Breast epithelium (tissue), 4 donors: ENCODE data around the gene ADH4. TPM values are rescaled to one million over a fixed set of nuclear protein-coding genes. Genes with fewer than 3 reads are reported as not detected.
"Not testable (repeated sequence)": the region's sequence is repeated elsewhere in the genome, so short reads cannot be mapped to it uniquely, and the experiment has no call there.

Experiments
- DNase-seq, 2 donors: peaks; one replicate each; pipeline ENCODE4 v3.0.0-alpha.2; 2019; ENCODE audit warnings: low spot score in 2 of 2
- H3K27ac ChIP-seq, 2 donors: fragments of 200-600 bp; sonication (generic) in 1 of 2; one replicate each; pipeline ENCODE4 v1.5.1; 2016 to 2019; ENCODE audit warnings: mild to moderate bottlenecking in 1 of 2
- H3K27me3 ChIP-seq, 2 donors: fragments of 200-600 bp; sonication (generic) in 1 of 2; one replicate each; pipeline versions ENCODE4 v1.5.1 to v1.6.0; 2017 to 2019; ENCODE audit warnings: control low read depth in 1 of 2, mild to moderate bottlenecking in 1 of 2
- H3K36me3 ChIP-seq: fragments of 200-600 bp; one replicate; pipeline ENCODE4 v1.5.1; 2019
- H3K4me1 ChIP-seq, 2 donors: fragments of 200-600 bp; sonication (generic); one replicate each; pipeline ENCODE4 v1.5.1; 2016 to 2019; ENCODE audit warnings: control low read depth in 1 of 2
- H3K4me3 ChIP-seq, 3 donors: fragments of 200-600 bp; sonication (generic); 1 replicate in 2 of 3; 2 replicates in 1 of 3; pipeline ENCODE4 v1.5.1; 2016 to 2019; ENCODE audit warnings: mild to moderate bottlenecking in 3 of 3, moderate library complexity in 2 of 3
- H3K9me3 ChIP-seq, 2 donors: fragments of 200-600 bp; sonication (generic) in 1 of 2; one replicate each; pipeline ENCODE4 v1.5.1; 2016 to 2019; ENCODE audit warnings: control low read depth in 1 of 2
- POLR2A ChIP-seq: fragments of 450-650 bp; IDR thresholded peaks from one replicate; pipeline ENCODE4 v1.6.1; 2016; ENCODE audit warnings: antibody characterized with exemption, mild to moderate bottlenecking, moderate library complexity
- POLR2AphosphoS5 ChIP-seq, 3 donors: sonication (generic); formaldehyde crosslinking; IDR thresholded peaks; one replicate each; pipeline ENCODE4 v1.6.1; 2017; ENCODE audit warnings: antibody characterized with exemption in 3 of 3
- intact Hi-C: fragments of 100-400 bp; cut with DNase I; formaldehyde crosslinking; loops from one replicate; pipeline ENCODE4 v1.15.1; 2023; ENCODE audit warnings: low total_unique reads
- total RNA-seq, 3 donors: library from RNA; depleted of rRNA; stranded (reverse); fragments of >200 nt; gene quantifications; one replicate each; pipeline ENCODE4 v1.1.0, GENCODE V29; 2016
- TF ChIP-seq, protein P1 (sequence below), 3 donors: fragments of 450-650 bp; IDR thresholded peaks; one replicate each; pipeline ENCODE4 v1.5.1; 2016 to 2017; ENCODE audit warnings: antibody characterized with exemption in 3 of 3, mild to moderate bottlenecking in 3 of 3, moderate library complexity in 3 of 3

ADH4 gene
- total RNA-seq, 3 donors from 2014 or later = 0.48 to 27.5 (median 7.9) TPM

DNA sequence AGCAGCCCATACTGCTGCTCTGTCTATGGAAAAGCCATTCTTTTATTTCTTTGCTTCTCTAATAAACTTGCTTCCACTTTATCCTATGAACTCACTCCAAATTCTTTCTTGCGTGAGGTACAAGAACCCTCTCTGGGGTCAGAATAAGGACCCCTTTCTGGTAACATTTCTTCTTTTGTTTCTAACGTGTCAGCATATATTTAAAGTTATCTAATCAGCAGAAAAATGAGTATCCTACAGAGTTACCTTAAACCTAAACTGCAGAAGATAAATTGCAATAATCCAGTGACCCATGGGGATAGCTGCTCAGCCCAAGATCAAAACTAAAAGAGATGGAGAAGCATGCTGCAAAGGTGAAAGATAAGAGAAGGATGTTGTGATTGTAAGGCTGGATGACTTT, 59.5 kb downstream of the ADH4 start:
- Histone ChIP-seq H3K9me3 (no peaks in the 10 kb centered on the region), H3K4me1 (no peaks in the 10 kb centered on the region), H3K4me3 (peak overlapping the region in 1 of 3 donors; percentile 51), H3K27me3 (no peaks in the 10 kb centered on the region), H3K27ac (no peak overlapping the region), H3K36me3 (no peaks in the 10 kb centered on the region)
- TF ChIP-seq POLR2A (no peak), POLR2AphosphoS5 (IDR thresholded peaks at IDR 0.05) (no peak)
- TF ChIP-seq, protein P1, sequence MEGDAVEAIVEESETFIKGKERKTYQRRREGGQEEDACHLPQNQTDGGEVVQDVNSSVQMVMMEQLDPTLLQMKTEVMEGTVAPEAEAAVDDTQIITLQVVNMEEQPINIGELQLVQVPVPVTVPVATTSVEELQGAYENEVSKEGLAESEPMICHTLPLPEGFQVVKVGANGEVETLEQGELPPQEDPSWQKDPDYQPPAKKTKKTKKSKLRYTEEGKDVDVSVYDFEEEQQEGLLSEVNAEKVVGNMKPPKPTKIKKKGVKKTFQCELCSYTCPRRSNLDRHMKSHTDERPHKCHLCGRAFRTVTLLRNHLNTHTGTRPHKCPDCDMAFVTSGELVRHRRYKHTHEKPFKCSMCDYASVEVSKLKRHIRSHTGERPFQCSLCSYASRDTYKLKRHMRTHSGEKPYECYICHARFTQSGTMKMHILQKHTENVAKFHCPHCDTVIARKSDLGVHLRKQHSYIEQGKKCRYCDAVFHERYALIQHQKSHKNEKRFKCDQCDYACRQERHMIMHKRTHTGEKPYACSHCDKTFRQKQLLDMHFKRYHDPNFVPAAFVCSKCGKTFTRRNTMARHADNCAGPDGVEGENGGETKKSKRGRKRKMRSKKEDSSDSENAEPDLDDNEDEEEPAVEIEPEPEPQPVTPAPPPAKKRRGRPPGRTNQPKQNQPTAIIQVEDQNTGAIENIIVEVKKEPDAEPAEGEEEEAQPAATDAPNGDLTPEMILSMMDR (IDR thresholded peaks at IDR 0.05) = no peak
- intact Hi-C loops = no loop called here
- no peak for DNase-seq

DNA sequence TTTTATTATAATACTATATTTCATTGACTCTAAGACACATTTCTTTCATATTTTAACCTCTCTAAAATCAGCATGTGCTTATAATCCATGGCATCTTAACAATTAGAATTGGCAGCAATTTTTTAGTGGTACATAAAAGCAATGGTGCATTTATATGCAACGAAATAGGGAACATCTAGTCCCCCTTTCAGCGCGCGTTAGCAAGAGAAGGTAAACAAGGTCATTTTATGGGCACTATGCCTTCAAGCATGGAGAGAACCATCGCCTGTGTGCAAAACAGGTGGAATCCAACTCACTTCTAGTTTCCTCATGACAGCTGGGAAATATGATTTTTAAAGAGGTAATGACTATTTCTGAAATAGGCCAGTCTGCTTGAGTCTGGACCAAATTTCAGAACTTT, 61.9 kb downstream of the ADH4 start:
- Histone ChIP-seq H3K27ac (no peak overlapping the region), H3K27me3 (no peaks in the 10 kb centered on the region), H3K36me3 (no peaks in the 10 kb centered on the region), H3K4me1 (no peaks in the 10 kb centered on the region), H3K4me3 (no peak overlapping the region), H3K9me3 (no peaks in the 10 kb centered on the region)
- intact Hi-C loops = no loop called here
- DNase-seq = no peak
- TF ChIP-seq POLR2AphosphoS5 (IDR thresholded peaks at IDR 0.05) = no peak
- TF ChIP-seq POLR2A = no peak
- TF ChIP-seq, protein P1 (IDR thresholded peaks at IDR 0.05) = no peak

DNA sequence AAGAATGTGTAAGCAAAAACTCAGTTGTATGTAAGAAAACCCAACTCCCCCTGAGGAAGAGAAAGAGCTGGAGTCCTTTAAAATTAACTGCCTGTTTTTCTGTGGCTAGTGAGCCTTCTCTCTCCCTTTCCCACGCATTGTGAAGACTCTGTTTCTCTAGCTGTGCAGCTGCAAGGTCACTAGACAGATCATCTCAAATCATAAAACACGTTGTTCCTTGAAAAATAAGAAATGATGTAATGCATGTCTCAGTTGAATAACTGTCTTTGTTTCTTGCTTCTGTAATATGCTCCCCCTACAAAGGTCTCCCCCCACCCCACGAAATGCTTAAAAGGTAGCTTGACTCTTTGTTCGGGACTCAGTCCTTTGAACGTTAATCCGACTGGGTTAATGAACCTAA, 63.2 kb downstream of the ADH4 start:
- H3K36me3 ChIP-seq, H3K27ac ChIP-seq, H3K4me1 ChIP-seq, intact Hi-C loops, H3K4me3 ChIP-seq, H3K9me3 ChIP-seq, DNase-seq, H3K27me3 ChIP-seq: not testable (repeated sequence)

DNA sequence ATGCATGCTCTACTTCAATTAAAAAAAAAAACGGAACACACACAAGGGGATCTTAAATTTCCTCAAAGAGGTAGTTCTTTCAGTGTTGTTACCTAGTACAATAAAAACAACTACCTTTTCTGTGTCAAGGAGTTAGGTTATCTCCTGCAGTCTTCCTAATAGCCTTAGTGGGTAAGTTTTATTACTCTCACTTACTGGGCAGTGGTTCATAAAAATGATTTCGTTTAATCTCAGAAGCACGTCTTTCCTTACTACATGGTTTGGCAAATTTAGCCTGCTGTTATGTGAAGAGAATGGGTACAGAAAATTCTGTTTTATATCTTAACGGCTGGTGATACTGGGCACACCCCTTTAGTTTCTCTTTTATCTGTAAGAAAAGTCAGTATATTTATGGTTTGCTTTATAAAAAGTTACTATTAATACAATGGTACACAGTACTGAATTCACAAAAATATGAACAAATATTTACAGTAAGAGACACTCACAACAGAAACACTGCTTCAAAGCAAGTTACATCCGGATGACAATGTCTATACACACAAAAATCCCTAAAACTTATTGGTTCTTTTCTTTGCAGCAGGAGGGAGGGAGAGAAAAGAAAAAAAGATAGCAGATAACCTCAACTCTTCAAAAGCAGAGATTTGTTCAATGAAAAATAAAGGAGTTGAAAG, 64.3 kb downstream of the ADH4 start:
- TF ChIP-seq, protein P1 (IDR thresholded peaks at IDR 0.05) = no peak
- no peak for TF ChIP-seq POLR2A
- Histone ChIP-seq H3K36me3 (no peaks in the 10 kb centered on the region), H3K4me1 (no peaks in the 10 kb centered on the region), H3K9me3 (no peaks in the 10 kb centered on the region), H3K4me3 (no peak overlapping the region), H3K27me3 (no peaks in the 10 kb centered on the region), H3K27ac (no peak overlapping the region)
- intact Hi-C loops = no loop called here
- no peak for DNase-seq

DNA sequence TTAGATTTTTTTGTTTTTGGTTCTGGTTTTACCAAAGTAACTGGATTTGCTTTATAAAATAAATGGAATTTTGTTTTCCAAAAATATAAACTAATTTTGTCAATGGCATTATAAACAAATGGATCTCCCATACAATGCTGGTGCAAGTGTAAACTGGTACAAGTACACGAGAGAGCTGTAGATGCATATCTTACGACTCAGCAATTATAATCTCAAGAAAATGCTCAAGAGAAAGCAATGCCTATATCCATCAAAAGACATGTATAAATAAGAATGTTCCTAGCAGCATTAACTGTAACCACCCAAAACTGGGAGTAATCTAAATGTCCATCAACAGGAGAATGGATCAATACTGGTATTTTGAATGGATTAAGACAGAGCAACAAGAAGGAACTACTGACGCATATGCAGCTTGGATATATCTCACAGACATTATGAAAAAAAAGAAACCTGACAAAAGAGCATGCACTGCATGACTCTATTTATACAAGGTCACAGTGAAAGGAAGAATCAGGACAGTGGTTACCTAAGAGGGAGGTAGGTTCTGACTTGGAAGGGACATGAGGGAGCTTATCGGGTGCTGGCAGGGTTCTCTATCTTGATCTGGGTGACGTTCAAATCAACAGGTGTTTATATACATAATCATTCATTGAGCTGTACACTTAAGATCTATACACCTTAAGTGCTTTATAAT, 65.0 kb downstream of the ADH4 start:
- Histone ChIP-seq H3K27ac (no peak overlapping the region), H3K9me3 (no peaks in the 10 kb centered on the region), H3K4me1 (no peaks in the 10 kb centered on the region), H3K27me3 (no peaks in the 10 kb centered on the region), H3K4me3 (no peak overlapping the region), H3K36me3 (no peaks in the 10 kb centered on the region)
- TF ChIP-seq POLR2AphosphoS5 (IDR thresholded peaks at IDR 0.05) = no peak
- no peak for TF ChIP-seq POLR2A
- TF ChIP-seq, protein P1 (IDR thresholded peaks at IDR 0.05) = no peak
- intact Hi-C loops = no loop called here
- no peak for DNase-seq
